B cell (primary cell): ENCODE results near the gene BANP. TPM values are rescaled to one million over a fixed set of nuclear protein-coding genes. Genes with fewer than 3 reads are reported as not detected.
A peak's percentile ranks its signal among the peaks of the same experiment; 100 is the strongest.

Experiments used
- ATAC-seq: fragments of 200-7000 bp; cut with Tn5 transposase; one replicate; pipeline ENCODE4 v1.10.0; 2021; ENCODE audit warnings: low read depth, mild to moderate bottlenecking, moderate number of reproducible peaks, moderate library complexity
- CTCF ChIA-PET: fragments of 350-600 bp; sonication (Branson Sonifier 250); formaldehyde crosslinking; loops from one replicate; lab custom pipeline; 2021; ENCODE audit warnings: antibody characterized with exemption, inconsistent platforms; lab: Charles Lee
- POLR2A ChIA-PET: fragments of 350-600 bp; sonication (Branson Sonifier 250); formaldehyde crosslinking; loops from one replicate; lab custom pipeline; 2021; ENCODE audit warnings: antibody characterized with exemption; lab: Charles Lee
- DNase-seq: peaks from one replicate; pipeline ENCODE4 v3.0.0; 2013
- H2AFZ ChIP-seq: 2 replicates; pipeline ENCODE4 v1.6.1; 2012; ENCODE audit warnings: mild to moderate bottlenecking, low read depth, low read length; ENCODE audit not compliant: insufficient read depth, poor library complexity, severe bottlenecking
- H3K27ac ChIP-seq, 2 donors: 1 replicate in 1 of 2; 2 replicates in 1 of 2; pipeline ENCODE4 v1.5.1; 2012 to 2013; ENCODE audit warnings: low read length in 2 of 2, mild to moderate bottlenecking in 2 of 2, moderate library complexity in 1 of 2
- H3K27me3 ChIP-seq, 4 experiments: fragments of 200-600 bp in 1 of 4; sonication (generic) in 1 of 4; replicated peaks in 1 of 4; 1 replicate in 2 of 4; 2 replicates in 2 of 4; pipeline versions ENCODE4 v1.6.1 to v1.7.0; 2013 to 2016; ENCODE audit warnings: low read length in 3 of 4, mild to moderate bottlenecking in 2 of 4, mixed read lengths in 1 of 4, moderate library complexity in 1 of 4; ENCODE audit not compliant: insufficient read depth in 4 of 4, control insufficient read depth in 3 of 4; ENCODE audit errors: control extremely low read depth in 1 of 4
- H3K36me3 ChIP-seq, 2 experiments: replicated peaks in 1 of 2; 1 replicate in 1 of 2; 2 replicates in 1 of 2; pipeline versions ENCODE4 v1.6.1 to v1.7.1; 2013; ENCODE audit warnings: low read length in 1 of 2; ENCODE audit not compliant: insufficient read depth in 2 of 2, control insufficient read depth in 1 of 2; ENCODE audit errors: control extremely low read depth in 1 of 2, extremely low read depth in 1 of 2
- H3K4me1 ChIP-seq, 2 donors: fragments of 200-600 bp in 1 of 2; sonication (generic) in 1 of 2; 1 replicate in 1 of 2; 2 replicates in 1 of 2; pipeline versions ENCODE4 v1.5.1 to v1.6.1; 2013 to 2017; ENCODE audit warnings: low read length in 2 of 2; ENCODE audit not compliant: control insufficient read depth in 2 of 2, insufficient read depth in 2 of 2
- H3K4me2 ChIP-seq: replicated peaks from 2 replicates; pipeline ENCODE3; 2012; ENCODE audit warnings: mild to moderate bottlenecking, low read depth, low read length; ENCODE audit not compliant: poor library complexity, severe bottlenecking
- H3K4me3 ChIP-seq, 5 experiments: fragments of 200-600 bp in 1 of 5; sonication (generic) in 1 of 5; 1 replicate in 3 of 5; 2 replicates in 2 of 5; pipeline versions ENCODE4 v1.5.1 to v1.7.0; 2011 to 2016; ENCODE audit warnings: low read length in 4 of 5, mild to moderate bottlenecking in 4 of 5, low read depth in 2 of 5, control low read depth in 1 of 5, moderate library complexity in 1 of 5; ENCODE audit not compliant: insufficient read depth in 1 of 5; ENCODE audit errors: control extremely low read depth in 1 of 5, extremely low read depth in 1 of 5
- H3K79me2 ChIP-seq: fragments of 200-600 bp; sonication (generic); one replicate; pipeline ENCODE4 v1.6.0; 2016; ENCODE audit warnings: low read length; ENCODE audit not compliant: control insufficient read depth, insufficient read depth
- H3K9ac ChIP-seq: fragments of 200-600 bp; sonication (generic); 2 replicates; pipeline ENCODE4 v1.6.1; 2017; ENCODE audit warnings: mild to moderate bottlenecking, low read length, moderate library complexity
- H3K9me3 ChIP-seq, 3 donors: one replicate each; pipeline versions ENCODE4 v1.6.1 to v1.7.1; 2013; ENCODE audit warnings: low read length in 2 of 3; ENCODE audit not compliant: control insufficient read depth in 2 of 3, insufficient read depth in 1 of 3; ENCODE audit errors: control extremely low read depth in 1 of 3
- H4K20me1 ChIP-seq: 2 replicates; pipeline ENCODE4 v1.6.0; 2012; ENCODE audit warnings: mild to moderate bottlenecking, low read length; ENCODE audit not compliant: insufficient read depth, control insufficient read depth, poor library complexity, severe bottlenecking
- H3K27ac Mint-ChIP-seq: one replicate; pipeline ENCODE4 v1.8.0; 2021; ENCODE audit warnings: mixed read lengths
- H3K27me3 Mint-ChIP-seq: one replicate; pipeline ENCODE4 v1.8.0; 2021; ENCODE audit warnings: mixed read lengths
- H3K4me1 Mint-ChIP-seq: one replicate; pipeline ENCODE4 v1.8.0; 2021; ENCODE audit warnings: mixed read lengths
- H3K4me3 Mint-ChIP-seq: one replicate; pipeline ENCODE4 v1.8.0; 2021; ENCODE audit warnings: mixed read lengths
- H3K9me3 Mint-ChIP-seq: one replicate; pipeline ENCODE4 v1.8.0; 2022; ENCODE audit warnings: mixed read lengths; ENCODE audit not compliant: insufficient read depth
- EZH2 ChIP-seq: IDR thresholded peaks from 2 replicates; pipeline ENCODE4 v1.6.1; 2012; ENCODE audit warnings: borderline replicate concordance, low read depth, mild to moderate bottlenecking, moderate library complexity, low read length; ENCODE audit not compliant: insufficient read depth, poor library complexity, severe bottlenecking
- WGBS: methylation state at CpG from one replicate; pipeline ENCODE4 v1.1.5; 2013; ENCODE audit warnings: missing lambda C conversion rate; ENCODE audit not compliant: insufficient coverage; 5-methylcytosine and 5-hydroxymethylcytosine counted together
- intact Hi-C: fragments of 100-400 bp; cut with micrococcal nuclease; formaldehyde crosslinking; loops from one replicate; pipeline ENCODE4 v1.10.0; 2022
- polyA plus RNA-seq: library from polyadenylated mRNA; depleted of rRNA; stranded (reverse); fragments of >200 nt; gene quantifications from 2 replicates; pipeline ENCODE4 v1.2.3, GENCODE V29; 2012
- total RNA-seq, 2 donors: library from RNA; stranded (reverse); fragments of 120-200 nt in 1 of 2; gene quantifications; 1 replicate in 1 of 2; 2 replicates in 1 of 2; pipeline versions ENCODE4 v1.2.3 to v1.2.4, GENCODE V29; 2013 to 2022
- TF ChIP-seq, protein P1 (sequence below): fragments of 200-600 bp; IDR thresholded peaks from one replicate; pipeline ENCODE4 v1.8.0; 2022; ENCODE audit warnings: antibody characterized with exemption, mild to moderate bottlenecking

BANP gene
- total and polyA plus RNA-seq, 2 donors (not counting 1 experiment from before 2014, with no cell fraction given) = 44.4 to 181 TPM

GRCh38 chr16:87963400-87963799 is 12.2 kb downstream of the BANP start:
- Histone ChIP-seq H3K27ac (no peak overlapping the region), H3K27me3 (no peaks in the 10 kb centered on the region), H3K9me3 (no peaks in the 10 kb centered on the region), H2AFZ (peak overlapping the region; percentile 42), H3K4me2 (peak overlapping the region; percentile 13), H3K79me2 (peaks cover 99% of the 10 kb centered on the region), H4K20me1 (peaks cover 95% of the 10 kb centered on the region), H3K4me3 (no peak overlapping the region), H3K9ac (no peak overlapping the region), H3K36me3 (no peaks in the 10 kb centered on the region), H3K4me1 (peaks cover 31 to 39% of the 10 kb centered on the region in 2 donors)
- peak overlapping the region; percentile 74 for H3K4me3 Mint-ChIP-seq
- no peaks in the 10 kb centered on the region for H3K9me3 Mint-ChIP-seq
- intact Hi-C loops = no loop called here
- no peak for TF ChIP-seq EZH2
- TF ChIP-seq, protein P1, sequence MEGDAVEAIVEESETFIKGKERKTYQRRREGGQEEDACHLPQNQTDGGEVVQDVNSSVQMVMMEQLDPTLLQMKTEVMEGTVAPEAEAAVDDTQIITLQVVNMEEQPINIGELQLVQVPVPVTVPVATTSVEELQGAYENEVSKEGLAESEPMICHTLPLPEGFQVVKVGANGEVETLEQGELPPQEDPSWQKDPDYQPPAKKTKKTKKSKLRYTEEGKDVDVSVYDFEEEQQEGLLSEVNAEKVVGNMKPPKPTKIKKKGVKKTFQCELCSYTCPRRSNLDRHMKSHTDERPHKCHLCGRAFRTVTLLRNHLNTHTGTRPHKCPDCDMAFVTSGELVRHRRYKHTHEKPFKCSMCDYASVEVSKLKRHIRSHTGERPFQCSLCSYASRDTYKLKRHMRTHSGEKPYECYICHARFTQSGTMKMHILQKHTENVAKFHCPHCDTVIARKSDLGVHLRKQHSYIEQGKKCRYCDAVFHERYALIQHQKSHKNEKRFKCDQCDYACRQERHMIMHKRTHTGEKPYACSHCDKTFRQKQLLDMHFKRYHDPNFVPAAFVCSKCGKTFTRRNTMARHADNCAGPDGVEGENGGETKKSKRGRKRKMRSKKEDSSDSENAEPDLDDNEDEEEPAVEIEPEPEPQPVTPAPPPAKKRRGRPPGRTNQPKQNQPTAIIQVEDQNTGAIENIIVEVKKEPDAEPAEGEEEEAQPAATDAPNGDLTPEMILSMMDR = no peak
- peak overlapping the region; percentile 78 for H3K27ac Mint-ChIP-seq
- DNase-seq (peak; percentile 37), ATAC-seq (peak; percentile 53)
- peaks cover 70% of the 10 kb centered on the region for H3K4me1 Mint-ChIP-seq
- no peaks in the 10 kb centered on the region for H3K27me3 Mint-ChIP-seq
- ChIA-PET CTCF (no interaction called here), POLR2A (no interaction called here)
- WGBS = 39% methylated on average over 8 of the region's 9 CpGs

DNA sequence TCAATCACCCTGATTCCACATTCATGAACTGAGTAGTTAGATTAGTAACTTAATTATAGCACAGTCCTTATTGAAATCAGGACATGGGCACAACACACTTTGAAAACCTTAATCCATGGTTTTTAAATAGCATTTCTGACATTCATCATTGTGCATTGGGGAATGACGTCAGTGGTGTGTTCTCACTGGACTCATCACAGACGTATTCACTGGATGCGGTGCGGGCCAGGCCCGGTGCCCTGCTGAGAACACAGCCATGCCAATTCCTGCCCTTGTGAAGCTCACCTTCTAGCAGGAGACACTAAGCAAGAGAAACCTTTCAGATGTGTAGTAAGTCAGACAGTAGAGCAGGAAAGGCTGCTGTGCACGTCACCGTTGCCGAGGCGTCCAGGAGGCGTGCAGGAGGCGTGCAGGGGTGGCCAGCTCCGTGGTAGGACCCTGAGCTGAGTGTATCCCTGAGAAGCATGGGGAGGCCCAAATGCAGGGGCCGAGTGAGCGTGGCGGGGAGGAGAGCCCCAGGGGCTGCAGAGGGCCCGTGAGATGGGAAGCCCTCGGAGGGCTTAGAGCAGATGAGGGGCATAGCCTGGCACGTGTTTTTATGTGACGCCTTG is 12.9 kb downstream of the BANP start:
- peak overlapping the region; percentile 74 for H3K4me3 Mint-ChIP-seq
- peaks cover 95% of the 10 kb centered on the region for H4K20me1 ChIP-seq
- no peak overlapping the region for H3K9ac ChIP-seq

More for the DNA sequence above, 12.9 kb downstream of the BANP start:
- H3K27ac ChIP-seq = no peak overlapping the region
- H3K79me2 ChIP-seq = peaks cover 99% of the 10 kb centered on the region
- WGBS = 90% methylated on average over 19 of the region's 19 CpGs
- Mint-ChIP-seq H3K27me3 (no peaks in the 10 kb centered on the region), H3K4me1 (peaks cover 69% of the 10 kb centered on the region), H3K27ac (peak overlapping the region; percentile 20), H3K9me3 (no peaks in the 10 kb centered on the region)
- peaks cover 30 to 34% of the 10 kb centered on the region in 2 donors for H3K4me1 ChIP-seq
- H3K9me3 ChIP-seq = no peaks in the 10 kb centered on the region
- ATAC-seq (no peak), DNase-seq (no peak)
- no peaks in the 10 kb centered on the region for H3K27me3 ChIP-seq
- ChIA-PET POLR2A (no interaction called here), CTCF (interaction anchor here (1.0 kb wide), 1 partner anchor 185 kb away, joined by 3 read pairs; no protein-coding TSS in a partner anchor)
- H3K4me2 ChIP-seq = no peak overlapping the region
- no peaks in the 10 kb centered on the region for H3K36me3 ChIP-seq
- H2AFZ ChIP-seq = no peak overlapping the region
- H3K4me3 ChIP-seq = no peak overlapping the region
- intact Hi-C loops = no loop called here
- TF ChIP-seq, protein P1 = no peak
- TF ChIP-seq EZH2 = no peak
